ENCODE results near the gene FGFRL1.

DNA sequence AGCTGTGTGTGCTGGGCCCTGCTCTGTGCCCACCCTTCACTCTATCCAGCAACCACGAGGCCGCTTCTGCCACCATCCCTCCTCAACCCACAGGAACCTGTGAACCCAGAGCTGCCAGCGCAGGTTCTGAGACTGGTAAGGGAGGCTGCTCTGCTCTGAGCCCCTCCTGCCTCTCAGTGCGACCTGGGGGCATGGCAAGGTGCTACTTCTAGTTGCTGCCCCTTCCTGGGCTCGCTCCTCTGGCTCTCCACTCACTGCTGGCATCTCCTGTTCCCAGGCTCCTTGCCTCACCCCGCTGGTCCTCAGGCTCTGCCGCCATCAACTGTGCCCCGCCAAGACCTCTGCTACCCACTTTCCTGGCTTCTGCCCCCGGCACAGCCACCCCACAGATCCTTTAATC lies 62.7 kb downstream of the FGFRL1 start:
- TF ChIP-seq, protein P1, sequence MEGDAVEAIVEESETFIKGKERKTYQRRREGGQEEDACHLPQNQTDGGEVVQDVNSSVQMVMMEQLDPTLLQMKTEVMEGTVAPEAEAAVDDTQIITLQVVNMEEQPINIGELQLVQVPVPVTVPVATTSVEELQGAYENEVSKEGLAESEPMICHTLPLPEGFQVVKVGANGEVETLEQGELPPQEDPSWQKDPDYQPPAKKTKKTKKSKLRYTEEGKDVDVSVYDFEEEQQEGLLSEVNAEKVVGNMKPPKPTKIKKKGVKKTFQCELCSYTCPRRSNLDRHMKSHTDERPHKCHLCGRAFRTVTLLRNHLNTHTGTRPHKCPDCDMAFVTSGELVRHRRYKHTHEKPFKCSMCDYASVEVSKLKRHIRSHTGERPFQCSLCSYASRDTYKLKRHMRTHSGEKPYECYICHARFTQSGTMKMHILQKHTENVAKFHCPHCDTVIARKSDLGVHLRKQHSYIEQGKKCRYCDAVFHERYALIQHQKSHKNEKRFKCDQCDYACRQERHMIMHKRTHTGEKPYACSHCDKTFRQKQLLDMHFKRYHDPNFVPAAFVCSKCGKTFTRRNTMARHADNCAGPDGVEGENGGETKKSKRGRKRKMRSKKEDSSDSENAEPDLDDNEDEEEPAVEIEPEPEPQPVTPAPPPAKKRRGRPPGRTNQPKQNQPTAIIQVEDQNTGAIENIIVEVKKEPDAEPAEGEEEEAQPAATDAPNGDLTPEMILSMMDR (optimal IDR thresholded peaks at IDR 0.05 in 1 of 3, IDR thresholded peaks at IDR 0.05 in 1 of 3, conservative IDR thresholded peaks at IDR 0.05 in 1 of 3; ENCODE audit: extremely low read depth in 1 of 3, insufficient read depth in 2 of 3, low read length in 3 of 3) = no peak
- no peak for TF ChIP-seq EZH2 (IDR thresholded peaks at IDR 0.05; ENCODE audit: low read length)

Measured in keratinocyte (primary cell).